Stimulated activated CD4-positive, alpha-beta T cell treated with anti-CD3 and anti-CD28 coated beads, Interleukin-1b, Interleukin-23, amount 100 ng/mL, for 1 hour (primary cell): ENCODE measurements around the gene FKBP6.
"Not testable (repeated sequence)": the region's sequence is repeated elsewhere in the genome, so short reads cannot be mapped to it uniquely, and the experiment has no call there.

Experiments used
- DNase-seq, 2 donors: peaks; one replicate each; pipeline ENCODE4 v3.0.0-alpha.2; 2020; ENCODE audit warnings: low read depth in 2 of 2

Gene FKBP6

DNA sequence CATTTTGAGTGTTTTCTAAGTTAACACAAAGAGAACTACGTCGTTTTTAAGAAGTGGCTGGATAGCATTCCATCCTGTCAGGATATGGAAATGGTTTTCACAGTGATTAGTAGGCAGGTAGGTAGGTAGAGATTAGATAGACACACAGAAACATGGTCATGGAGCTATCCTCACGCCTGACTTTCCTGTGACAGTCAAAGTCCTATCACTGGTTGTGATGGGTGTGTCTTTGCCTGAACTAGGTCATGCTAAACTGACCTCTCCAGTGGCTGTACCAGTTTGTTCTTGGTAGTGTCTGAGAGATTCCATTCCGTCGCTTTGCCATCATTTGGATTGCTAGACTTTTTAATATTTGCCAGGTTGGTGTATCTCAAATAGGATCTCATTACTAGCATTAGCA, 28.2 kb downstream of the FKBP6 start:
- no peak for DNase-seq

DNA sequence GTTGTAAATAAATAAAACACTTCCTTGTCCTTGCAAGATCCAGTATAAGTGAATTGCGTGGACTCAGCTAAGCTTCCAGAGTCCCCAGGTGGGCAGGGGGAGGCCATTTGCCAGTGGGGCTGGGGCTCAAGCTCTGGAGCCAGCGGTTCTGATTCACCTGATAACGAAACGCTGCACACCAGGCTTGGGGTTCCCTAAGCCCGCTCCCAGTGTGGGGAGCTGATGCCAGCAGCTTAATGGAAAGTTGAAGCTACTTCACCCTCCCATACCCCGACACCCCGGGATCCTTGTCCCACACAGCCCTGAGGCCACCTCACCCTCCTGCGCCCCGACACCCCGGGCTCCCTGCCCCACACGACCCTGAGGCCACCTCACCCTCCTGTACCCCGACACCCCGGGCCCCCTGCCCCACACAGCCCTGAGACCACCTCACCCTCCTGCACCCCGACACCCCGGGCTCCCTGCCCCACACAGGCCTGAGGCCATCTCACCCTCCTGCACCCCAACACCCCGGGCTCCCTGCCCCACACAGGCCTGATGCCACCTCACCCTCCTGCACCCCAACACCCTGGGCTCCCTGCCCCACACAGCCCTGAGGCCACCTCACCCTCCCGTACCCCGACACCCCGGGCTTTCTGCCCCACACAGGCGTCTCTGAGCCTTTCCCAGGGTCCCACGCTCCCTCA, 30.8 kb downstream of the FKBP6 start:
- DNase-seq: no peak

DNA sequence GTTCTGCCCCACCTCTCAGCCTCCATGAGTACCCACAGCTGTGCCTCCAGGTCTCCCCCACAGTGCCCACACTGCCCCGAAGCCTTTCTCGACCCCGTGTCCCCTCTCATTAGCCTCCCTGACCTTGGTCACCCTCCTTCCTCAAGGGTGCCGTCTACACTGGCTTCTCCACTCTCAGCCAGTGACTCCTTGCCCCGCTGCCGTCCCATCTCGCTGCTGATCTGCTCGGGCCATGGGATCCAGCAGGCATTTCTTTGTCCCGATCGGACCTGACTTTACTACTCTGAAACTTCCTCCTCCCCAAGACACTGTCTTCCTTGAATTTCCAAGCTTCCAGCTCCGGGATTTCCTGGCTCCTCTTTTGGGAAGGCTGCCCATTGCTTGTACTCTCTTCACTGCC, 31.3 kb downstream of the FKBP6 start:
- no peak for DNase-seq

DNA sequence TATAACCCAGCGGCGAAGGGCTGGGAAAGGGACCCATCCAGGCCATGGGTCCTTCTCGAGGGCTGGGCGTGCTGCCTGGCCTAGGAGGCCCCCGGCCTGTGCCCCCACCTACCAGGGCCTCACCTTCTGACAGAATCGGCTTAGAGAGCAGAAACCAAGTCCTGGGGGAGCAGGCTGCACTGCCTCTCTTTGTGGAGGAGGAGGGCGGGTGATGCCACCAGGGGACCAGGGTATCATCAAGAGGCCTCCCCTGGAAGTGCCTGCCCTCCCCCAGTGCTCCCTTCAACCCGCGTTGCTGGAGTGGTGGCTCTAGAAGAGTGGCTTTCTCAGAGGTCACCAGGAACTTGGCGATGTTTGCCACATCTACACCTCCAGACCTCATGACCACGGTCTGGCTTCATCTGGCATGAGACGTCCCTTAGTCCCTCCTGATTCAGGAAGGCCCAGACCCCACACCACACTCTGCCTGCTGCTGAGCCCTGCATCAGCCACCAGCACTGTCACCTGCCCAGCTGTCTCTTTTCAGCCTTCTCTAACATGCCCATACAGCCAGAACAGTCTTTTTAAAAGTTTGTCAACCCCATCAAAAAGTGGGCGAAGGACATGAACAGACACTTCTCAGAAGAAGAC, 31.9 kb downstream of the FKBP6 start:
- no peak for DNase-seq

DNA sequence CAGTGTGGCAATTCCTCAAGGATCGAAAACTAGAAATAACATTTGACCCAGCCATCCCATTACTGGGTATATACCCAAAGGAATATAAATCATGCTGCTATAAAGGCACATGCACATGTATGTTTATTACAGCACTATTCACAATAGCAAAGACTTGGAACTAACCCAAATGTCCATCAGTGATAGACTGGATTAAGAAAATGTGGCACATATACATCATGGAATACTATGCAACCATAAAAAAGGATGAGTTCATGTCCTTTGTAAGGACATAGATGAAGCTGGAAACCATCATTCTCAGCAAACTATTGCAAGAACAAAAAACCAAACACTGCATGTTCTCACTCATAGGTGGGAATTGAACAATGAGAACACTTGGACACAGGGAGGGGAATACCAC, 32.6 kb downstream of the FKBP6 start:
- not testable (repeated sequence) for DNase-seq

DNA sequence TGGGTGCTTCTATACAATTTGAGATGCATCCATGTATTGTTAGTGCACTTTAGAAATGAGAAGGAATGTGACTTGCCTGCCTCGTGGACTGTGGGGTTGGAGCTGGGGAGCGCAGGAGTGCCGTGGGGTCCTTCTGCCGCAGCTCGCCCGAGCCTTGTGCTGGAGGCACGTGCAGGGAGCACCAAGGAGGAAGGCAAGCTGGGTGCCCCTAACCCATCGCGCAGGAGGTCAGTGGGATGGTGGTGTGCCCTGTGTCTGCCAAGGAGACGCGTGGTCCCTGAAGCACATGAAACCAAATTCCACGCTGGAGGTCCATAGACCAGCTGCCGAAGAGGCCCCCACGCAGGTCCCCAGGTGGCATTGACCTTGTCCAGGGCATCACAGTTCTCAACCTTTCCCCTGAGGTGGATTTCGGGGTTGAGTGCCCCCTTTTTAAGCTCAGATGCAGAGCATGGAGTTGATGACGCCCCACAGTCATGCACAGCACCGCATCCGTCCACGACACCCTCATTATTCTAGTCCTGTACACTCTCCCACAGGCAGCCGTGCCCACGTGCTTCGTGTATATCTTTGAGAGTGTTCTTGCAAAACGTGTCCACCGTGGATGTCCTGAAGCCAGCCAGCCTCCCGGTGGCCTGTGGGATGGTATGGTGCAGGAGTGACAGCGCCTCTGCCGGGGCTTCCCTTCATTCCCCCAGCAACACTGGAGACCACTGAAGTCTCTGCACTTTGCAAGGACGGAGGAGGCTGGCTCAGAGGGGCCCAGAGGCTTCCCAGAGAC, 35.5 kb downstream of the FKBP6 start:
- no peak for DNase-seq

DNA sequence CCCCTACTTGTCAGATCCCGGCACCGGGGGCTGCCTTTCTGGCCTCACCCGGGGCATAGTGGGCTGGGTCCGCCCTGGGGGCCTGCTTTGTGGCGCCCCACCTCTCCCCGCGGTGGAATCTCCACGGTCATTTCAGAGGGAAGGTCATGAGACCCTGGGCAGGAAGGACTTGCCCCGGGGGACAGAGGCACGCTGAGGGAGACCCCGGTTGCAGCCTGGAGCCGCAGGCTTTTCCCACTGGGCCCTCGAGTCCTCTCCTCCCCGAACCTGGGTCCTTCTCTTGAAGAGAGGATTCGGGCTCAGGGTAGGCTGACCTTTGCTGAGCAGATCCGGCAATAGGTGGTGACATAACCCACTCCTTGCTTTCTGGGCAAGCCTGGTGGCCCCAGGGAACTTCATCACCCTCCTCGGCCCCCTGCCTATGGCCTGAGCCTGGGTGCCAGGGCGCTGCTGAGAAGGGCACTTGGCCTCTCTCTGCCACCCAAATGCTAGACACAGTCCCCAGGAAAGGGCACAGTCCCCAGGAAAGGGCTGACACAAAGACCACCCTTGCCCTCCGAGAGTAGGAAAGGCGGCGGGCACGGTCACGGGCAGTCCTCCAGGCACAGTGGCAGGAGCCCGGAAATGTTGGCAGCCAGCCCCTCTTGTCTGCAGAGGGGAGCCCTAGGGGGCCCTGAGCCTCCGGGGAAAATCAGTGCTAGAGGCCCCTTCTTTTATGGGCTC, 36.2 kb downstream of the FKBP6 start:
- DNase-seq: no peak

DNA sequence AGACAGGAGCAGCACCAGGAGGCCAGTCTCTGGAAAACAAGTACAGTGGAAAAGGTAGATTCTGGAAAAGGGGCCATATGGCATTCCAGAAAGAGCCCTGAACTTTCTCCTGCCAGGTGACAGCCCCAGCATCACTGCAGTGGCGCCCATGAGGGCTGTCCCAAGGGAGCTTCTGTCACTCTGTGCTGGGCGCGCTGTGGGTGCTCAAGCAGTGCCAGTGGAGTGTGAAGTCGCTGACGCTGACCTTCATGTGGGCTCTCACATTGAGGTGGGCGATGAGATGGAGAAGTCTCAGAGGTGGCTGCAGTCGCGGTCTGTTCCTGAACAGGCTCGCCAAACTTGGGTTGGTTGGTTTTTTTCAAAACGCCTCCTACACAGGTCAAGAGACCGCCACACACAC, 38.2 kb downstream of the FKBP6 start:
- no peak for DNase-seq

DNA sequence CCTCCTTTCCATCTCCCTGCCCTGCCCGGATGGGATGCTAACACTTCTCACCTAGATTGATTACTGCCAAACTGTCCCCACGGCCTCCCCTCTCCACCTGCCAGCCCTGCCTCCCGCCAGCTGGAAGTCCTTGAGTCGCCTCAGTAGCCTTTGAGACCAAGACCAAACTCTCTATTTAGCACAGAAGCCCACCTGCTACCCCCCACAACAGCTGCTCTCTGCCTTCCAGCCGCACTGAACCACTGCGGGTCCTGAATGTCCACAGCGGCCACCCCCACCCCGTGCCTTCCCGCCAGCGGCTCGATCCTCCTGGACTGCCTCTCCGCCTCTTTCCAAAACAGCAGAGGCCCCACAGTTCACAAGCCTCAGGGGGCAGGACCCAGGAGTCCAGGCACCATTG, 39.0 kb downstream of the FKBP6 start:
- DNase-seq: no peak

DNA sequence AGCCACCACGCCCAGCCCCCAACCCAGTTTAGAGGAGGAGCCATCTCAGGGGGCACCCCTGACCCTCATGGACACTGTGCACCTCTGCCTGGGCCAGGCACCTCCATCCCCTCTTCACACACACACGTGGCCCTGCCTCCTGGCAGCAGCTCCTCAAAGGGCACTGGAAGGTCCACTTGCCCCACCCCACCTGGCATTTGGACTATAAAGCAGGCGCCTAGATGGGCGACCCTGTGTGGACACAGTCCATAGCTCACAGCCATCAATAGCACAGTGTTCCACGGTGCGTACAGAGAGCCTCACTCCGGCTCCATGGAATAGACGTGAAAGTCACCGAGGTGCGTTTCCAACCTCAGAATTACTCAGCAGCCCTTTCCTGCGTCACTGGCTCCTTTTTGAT, 41.0 kb downstream of the FKBP6 start:
- DNase-seq: no peak

DNA sequence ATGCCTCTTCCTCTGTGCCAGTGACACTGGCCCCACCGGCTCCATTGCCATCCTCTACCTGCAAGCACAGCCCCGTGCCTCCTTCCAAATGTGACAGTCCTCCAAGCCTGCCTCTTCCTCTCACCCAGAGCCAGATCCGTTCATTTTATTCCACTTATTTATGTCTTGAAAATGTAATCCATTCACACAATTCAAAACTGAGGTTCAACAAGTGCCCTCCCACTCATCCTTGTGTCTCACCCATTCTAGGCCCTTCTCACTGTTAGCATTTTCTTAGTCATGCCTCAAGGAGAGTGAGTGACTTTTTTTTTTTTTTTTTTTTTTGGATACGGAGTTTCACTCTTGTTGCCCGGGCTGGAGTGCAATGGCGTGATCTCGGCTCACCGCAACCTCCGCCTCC, 41.7 kb downstream of the FKBP6 start:
- no peak for DNase-seq

DNA sequence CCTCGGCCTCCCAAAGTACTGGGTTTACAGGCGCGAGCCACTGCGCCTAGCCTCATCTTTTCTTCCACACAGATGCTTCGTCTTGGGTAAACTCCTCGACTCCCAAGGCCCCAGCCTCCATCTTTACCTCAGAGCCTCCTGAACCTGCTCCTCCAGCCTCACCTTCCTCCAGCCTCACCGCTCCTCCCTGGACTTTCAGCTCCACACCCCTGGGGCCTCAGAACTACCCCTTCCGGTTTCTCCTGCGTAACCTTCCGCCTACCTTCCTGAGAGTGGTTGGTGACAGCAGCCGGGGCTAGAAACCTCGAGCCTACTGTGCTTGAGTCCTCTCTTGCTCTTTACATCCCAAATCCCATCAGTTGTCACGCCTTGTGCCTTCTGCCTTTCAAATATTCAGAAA, 45.8 kb downstream of the FKBP6 start:
- no peak for DNase-seq

DNA sequence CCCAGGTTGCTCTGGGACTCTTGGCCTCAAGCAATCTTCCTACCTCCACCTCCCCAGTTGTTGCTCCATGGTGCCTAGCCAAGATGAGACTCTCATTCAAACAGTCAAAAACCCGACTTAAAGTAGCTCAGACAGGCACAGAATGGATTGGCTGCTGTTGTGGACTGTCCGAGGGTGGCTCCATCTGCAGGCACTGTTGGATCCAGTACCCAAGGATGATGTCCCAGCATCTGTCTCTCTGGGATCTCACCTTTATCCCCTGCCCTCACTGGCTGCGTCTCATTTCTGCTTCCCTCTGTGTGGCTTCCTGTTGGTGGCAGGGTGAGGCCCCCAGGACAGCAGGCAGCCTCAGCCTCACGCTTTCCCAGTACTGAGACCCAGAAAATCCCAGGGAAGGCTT, 48.3 kb downstream of the FKBP6 start:
- DNase-seq: not testable (repeated sequence)

DNA sequence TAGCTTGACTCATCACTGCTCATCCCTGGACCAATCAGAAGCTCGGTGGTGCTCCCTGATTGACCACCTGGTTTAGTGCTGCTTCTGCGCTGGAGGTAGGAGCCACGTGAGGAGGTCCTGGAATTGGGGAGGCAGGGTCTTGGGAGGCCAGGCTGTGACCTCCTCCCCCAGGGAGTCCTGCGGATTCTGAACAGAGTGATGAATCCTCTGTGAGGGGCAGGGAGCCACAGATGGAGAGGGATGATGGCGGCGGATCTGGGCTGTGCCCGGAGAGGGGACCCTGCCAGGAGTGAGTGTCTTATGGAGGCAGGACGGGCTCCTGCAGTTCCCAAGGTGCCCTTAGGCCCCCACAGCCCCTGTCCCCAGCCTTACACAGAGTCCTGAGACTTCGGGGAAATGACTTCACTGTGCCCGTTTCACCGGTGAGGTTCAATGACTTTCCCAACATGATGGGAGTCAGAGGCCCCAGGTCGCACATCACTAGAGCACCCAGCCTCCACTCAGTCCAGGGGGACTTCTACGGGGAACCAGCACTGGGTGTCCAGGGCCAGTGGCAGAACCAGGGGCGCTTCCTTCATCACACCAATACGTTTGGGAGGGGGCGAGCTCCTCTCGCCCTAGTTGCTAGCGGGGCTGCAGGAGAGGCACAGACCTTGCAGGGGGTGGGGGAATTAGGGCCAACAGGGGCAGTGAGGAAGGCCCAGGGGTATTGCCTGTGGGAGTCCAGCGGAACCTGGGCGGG, 48.9 kb downstream of the FKBP6 start:
- no peak for DNase-seq

DNA sequence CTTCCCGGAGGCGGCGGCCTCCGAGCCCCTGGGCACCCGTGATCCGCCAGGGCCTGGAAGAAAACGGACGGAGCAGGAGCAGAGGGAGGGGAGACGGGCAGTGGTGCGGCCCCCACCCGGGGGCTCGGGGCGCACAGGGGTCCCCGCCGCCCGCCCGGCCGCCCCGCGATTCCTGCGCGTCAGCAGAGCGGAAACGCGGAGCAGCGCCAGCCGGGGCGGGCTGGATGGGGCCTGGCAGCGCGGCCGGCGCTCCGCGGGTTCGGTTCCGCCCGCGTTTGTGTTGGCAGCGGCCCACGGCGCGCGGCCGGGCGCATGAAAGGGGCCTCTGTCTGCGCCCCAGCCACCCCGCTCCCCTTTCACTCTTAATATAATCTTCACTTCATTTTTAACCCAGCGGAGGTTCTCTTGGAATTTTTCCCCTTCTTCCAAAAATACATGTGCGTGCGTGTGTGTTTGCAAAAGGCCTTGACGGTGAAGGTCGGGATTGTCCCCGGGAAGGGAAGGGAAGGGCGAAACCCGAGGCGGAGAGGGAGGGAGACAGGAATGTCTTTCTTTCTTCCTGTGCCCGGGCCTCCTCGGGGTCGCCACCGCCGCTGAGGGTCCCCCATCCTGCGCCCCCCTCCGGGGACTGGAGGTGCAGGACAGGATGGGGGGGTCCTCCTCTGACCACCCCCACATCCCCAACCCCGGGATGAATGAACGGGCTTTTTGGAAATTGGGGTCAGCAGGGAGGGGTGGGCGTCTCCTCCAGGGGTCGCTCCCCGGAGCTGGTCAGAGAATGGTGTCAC, 49.6 kb downstream of the FKBP6 start:
- DNase-seq: not testable (repeated sequence)

DNA sequence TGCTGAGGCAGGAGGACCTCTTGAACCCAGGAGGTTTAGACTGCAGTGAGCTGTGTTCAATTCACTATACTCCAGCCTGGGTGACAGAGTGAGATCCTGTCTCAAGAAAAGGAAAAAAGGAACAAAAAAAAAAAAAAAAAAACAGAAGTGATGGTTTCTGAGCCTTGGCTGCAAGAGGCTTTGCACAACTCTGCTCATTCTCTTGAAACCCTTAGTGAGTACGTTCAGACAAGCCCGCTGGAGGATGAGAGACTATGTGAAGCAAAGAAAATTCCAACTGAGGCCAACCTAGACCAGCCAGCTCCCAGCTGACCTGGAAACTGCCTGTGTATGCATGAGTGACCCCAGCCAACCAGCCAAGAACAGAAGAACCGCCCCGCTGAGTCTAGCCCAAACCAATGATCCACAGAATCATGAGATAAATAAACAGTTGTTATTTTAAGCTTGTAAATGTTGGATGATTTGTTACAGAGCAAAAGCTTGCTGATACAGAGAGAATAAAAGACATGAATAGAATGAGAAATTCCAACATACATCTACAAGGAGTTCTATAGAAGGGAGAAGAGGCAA, 55.1 kb downstream of the FKBP6 start:
- DNase-seq: no peak

DNA sequence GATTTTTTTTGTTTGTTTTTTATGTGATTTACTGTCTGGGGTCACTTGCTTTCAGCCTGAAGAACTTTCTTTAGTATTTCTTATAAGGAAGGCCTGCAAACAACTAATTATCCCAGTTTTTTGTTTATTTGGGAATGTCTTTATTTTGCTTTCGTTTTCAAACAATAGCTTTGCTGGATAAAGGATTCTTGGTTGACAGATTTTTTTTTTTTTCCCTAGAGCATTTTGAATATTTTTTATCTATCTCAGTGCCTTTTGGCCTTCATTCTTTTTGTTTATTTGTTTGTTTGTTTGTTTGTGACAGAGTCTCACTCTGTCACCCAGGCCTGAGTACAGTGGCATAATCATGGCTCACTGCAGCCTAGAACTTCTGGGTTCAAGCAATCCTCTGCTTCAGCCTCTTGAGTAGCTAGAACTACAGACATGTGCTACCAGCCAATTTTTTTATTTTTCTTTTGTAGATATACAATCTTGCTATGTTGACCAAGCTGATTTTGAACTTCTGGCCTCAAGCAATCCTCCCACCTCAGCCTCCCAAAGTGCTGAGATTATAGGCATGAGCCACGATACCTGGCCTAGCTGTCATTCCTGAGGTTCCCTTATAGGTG, 59.4 kb downstream of the FKBP6 start:
- no peak for DNase-seq

DNA sequence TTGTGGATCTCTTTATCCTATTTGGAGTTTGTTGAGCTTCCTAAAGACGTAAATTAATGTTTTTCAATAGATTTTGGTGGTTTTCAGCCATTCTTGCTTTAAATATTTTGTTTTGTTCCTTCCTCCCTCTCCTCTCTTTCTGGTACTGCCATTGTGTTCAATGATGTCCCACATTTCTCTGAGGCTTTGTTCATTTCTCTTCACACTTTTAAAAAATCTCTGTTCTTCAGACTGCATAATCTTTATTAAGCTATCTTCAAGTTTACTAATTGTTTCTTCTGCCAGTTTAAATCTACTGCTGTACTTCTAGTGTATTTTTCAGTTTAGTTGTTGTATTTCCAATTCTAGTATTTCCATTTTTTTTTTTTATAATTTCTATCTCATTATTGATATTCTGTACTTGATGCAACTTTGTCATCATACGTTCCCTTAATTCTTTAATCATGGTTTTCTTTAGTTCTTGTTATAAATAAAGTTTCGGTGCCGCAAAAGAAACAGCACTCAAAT, 60.0 kb downstream of the FKBP6 start:
- no peak for DNase-seq

DNA sequence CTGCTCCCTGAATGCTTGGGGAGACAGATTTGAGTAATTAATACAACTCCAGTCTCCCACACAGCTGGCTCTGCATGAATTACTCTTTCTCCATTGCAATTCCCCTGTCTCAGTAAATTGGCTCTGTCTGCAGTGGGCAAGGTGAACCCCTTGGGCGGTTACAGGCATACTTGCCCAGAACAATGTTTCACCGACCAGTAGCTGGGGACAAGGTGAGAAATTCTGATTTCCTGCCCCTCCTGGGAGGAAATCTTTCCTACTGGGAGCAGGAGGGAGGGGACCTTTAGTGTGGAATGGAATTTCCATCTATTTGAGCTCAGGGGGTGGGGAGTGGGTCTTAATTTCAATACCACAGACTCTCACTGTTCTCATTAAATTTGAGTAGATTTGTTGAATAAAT, 63.4 kb downstream of the FKBP6 start:
- no peak for DNase-seq

DNA sequence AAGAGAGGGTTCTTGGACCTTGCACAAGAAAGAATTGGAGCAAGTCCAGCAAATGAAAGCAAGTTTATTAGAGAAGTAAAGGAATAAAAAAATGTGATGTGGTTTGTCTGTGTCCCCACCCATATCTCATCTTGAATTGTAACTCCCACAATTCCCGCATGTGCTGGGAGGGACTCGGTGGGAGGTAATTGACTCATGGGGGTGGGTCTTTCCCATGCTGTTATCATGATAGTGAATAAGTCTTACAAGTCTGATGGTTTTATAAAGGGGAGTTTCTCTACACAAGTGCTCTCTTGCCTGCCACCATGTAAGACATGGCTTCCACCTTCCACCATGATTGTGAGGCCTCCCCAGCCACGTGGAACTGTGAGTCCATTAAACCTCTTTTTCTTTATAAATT, 66.5 kb downstream of the FKBP6 start:
- DNase-seq: no peak
